Measurements from ENCODE around the gene CEP83.

DNA sequence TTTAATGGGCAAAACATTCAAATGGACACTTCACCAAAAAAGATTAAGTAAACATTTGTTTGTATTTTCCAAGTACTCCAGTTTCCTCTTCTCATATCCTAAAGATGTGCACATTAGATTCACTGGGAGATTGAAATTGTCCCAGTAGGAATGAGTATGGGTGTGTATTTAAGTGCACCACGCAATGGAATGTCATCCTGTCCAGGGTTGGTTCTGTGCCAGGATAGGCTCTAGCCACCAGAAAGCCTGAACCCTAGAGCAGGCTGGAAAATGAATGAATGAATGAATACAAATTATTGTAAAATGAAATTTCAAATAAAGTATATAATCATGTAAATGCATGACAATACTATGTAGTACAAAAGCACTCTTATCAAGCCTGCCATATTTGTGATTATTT lies 14.0 kb downstream of the CEP83 start:
- no peak for TF ChIP-seq GATA2 (IDR thresholded peaks at IDR 0.05; ENCODE audit: low read depth, low read length)
- no peak for TF ChIP-seq GATA3 (IDR thresholded peaks at IDR 0.05; ENCODE audit: low read depth, low read length)
